Keratinocyte (primary cell): Measurements from ENCODE around the gene VILL. TPM values are rescaled to one million over a fixed set of nuclear protein-coding genes. Genes with fewer than 3 reads are reported as not detected.

ENCODE experiments used
- DNase-seq: peaks from one replicate; pipeline ENCODE4 v3.0.0-alpha.2; 2011; ENCODE audit warnings: low read depth, missing footprints, low spot score
- FAIRE-seq: peaks from 2 replicates; lab custom pipeline; 2011; peaks lifted over from hg19 to GRCh38; lab: Jason Lieb, UNC
- H2AFZ ChIP-seq: 2 replicates; pipeline ENCODE4 v1.6.0; 2012; ENCODE audit warnings: low read length, control low read depth, inconsistent platforms; ENCODE audit not compliant: control insufficient read depth
- H3K27ac ChIP-seq: 2 replicates; pipeline ENCODE4 v1.5.1; 2011; ENCODE audit warnings: low read length; ENCODE audit not compliant: control insufficient read depth, insufficient read depth
- H3K27me3 ChIP-seq: 3 replicates; pipeline ENCODE4 v1.6.0; 2011; ENCODE audit warnings: low read length; ENCODE audit not compliant: control insufficient read depth, insufficient read depth; ENCODE audit errors: extremely low read depth
- H3K36me3 ChIP-seq, 2 experiments: 2 replicates in 1 of 2; 3 replicates in 1 of 2; pipeline ENCODE4 v1.5.1; 2011; ENCODE audit warnings: low read length in 2 of 2, mild to moderate bottlenecking in 1 of 2; ENCODE audit not compliant: control insufficient read depth in 2 of 2, insufficient read depth in 2 of 2; ENCODE audit errors: extremely low read depth in 1 of 2
- H3K4me1 ChIP-seq: 3 replicates; pipeline ENCODE4 v1.5.1; 2011; ENCODE audit warnings: low read length; ENCODE audit not compliant: control insufficient read depth, insufficient read depth; ENCODE audit errors: extremely low read depth
- H3K4me2 ChIP-seq: 3 replicates; pipeline ENCODE4 v1.6.0; 2011; ENCODE audit warnings: low read depth, low read length; ENCODE audit not compliant: control insufficient read depth, insufficient read depth; ENCODE audit errors: extremely low read depth
- H3K4me3 ChIP-seq, 3 experiments: fragments of 200-600 bp in 1 of 3; sonication (generic) in 1 of 3; 2 replicates in 2 of 3; 3 replicates in 1 of 3; pipeline ENCODE4 v1.5.1; 2011 to 2016; ENCODE audit warnings: low read length in 3 of 3, mild to moderate bottlenecking in 3 of 3, control low read depth in 2 of 3, inconsistent platforms in 1 of 3, low read depth in 1 of 3, mixed read lengths in 1 of 3, mixed run types in 1 of 3, moderate library complexity in 1 of 3; ENCODE audit not compliant: control insufficient read depth in 2 of 3, insufficient read depth in 2 of 3; ENCODE audit errors: extremely low read depth in 1 of 3
- H3K79me2 ChIP-seq: 2 replicates; pipeline ENCODE4 v1.6.0; 2012; ENCODE audit warnings: low read length; ENCODE audit not compliant: control insufficient read depth, insufficient read depth
- H3K9ac ChIP-seq: 3 replicates; pipeline ENCODE4 v1.6.0; 2011; ENCODE audit warnings: low read length; ENCODE audit not compliant: control insufficient read depth, insufficient read depth; ENCODE audit errors: extremely low read depth
- H3K9me1 ChIP-seq: 3 replicates; pipeline ENCODE4 v1.6.0; 2011; ENCODE audit warnings: low read length; ENCODE audit not compliant: control insufficient read depth, insufficient read depth; ENCODE audit errors: extremely low read depth
- H3K9me3 ChIP-seq: 2 replicates; pipeline ENCODE4 v1.5.1; 2012; ENCODE audit warnings: low read depth, low read length; ENCODE audit not compliant: control insufficient read depth
- H4K20me1 ChIP-seq: 3 replicates; pipeline ENCODE4 v1.6.0; 2011; ENCODE audit warnings: low read length; ENCODE audit not compliant: control insufficient read depth, insufficient read depth; ENCODE audit errors: extremely low read depth
- CTCF ChIP-seq, 3 experiments: IDR thresholded peaks in 1 of 3; conservative IDR thresholded peaks in 1 of 3; optimal IDR thresholded peaks in 1 of 3; 2 replicates in 2 of 3; 3 replicates in 1 of 3; pipeline versions ENCODE3 to v1.5.1; 2011; ENCODE audit warnings: low read length in 3 of 3, mild to moderate bottlenecking in 3 of 3, moderate library complexity in 2 of 3, control low read depth in 1 of 3, inconsistent platforms in 1 of 3; ENCODE audit not compliant: insufficient read depth in 2 of 3; ENCODE audit errors: extremely low read depth in 1 of 3
- EZH2 ChIP-seq: IDR thresholded peaks from one replicate; pipeline ENCODE4 v1.6.1; 2012; ENCODE audit warnings: inconsistent platforms, mild to moderate bottlenecking, low read length, moderate library complexity
- dilution Hi-C: fragments of 300-500 bp; cut with MboI; formaldehyde crosslinking; loops from one replicate; pipeline ENCODE4 v1.7.0; 2020; ENCODE audit warnings: low sequenced_read_pairs; ENCODE audit not compliant: extremely low pct_ligation_motif_present
- polyA plus RNA-seq, 5 experiments: library from polyadenylated mRNA; depleted of rRNA in 3 of 5; stranded (reverse) in 3 of 5; stranded (forward) in 1 of 5; unstranded in 1 of 5; fragments of >200 nt; gene quantifications; 1 replicate in 1 of 5; 2 replicates in 3 of 5; 3 replicates in 1 of 5; pipeline versions ENCODE4 v1.2.1 to v1.2.3, GENCODE V29; 2011 to 2012; ENCODE audit warnings: missing spikeins in 2 of 5, low read depth in 1 of 5, low replicate concordance in 1 of 5

VILL gene
- polyA plus RNA-seq, 1 donor (not counting 4 experiments of a cell fraction or from before 2014, with no cell fraction given): 2.1 TPM

- peaks cover 6 to 10% of the 10 kb centered on the region in 2 experiments for H3K36me3 ChIP-seq
- DNase-seq (no peak), FAIRE-seq (no peak)
- H3K4me3 ChIP-seq: no peak overlapping the region
- no peak overlapping the region for H2AFZ ChIP-seq
- H3K9me1 ChIP-seq: no peaks in the 10 kb centered on the region
- no peak overlapping the region for H3K4me2 ChIP-seq
- peaks cover under 1% of the 10 kb centered on the region for H3K9me3 ChIP-seq
- no peaks in the 10 kb centered on the region for H3K27me3 ChIP-seq
- TF ChIP-seq EZH2 (no peak), CTCF (optimal IDR thresholded peaks at IDR 0.05 in 1 of 3, IDR thresholded peaks at IDR 0.05 in 1 of 3, conservative IDR thresholded peaks at IDR 0.05 in 1 of 3; ENCODE audit: extremely low read depth in 1 of 3, insufficient read depth in 2 of 3, low read length in 3 of 3) (no peak)
- no peaks in the 10 kb centered on the region for H3K79me2 ChIP-seq
- no peaks in the 10 kb centered on the region for H3K4me1 ChIP-seq
- dilution Hi-C loops: no loop called here
- no peak overlapping the region for H3K27ac ChIP-seq
- H4K20me1 ChIP-seq: no peaks in the 10 kb centered on the region
- no peak overlapping the region for H3K9ac ChIP-seq
Observed at GRCh38 chr3:37957539-37957936, 33.0 kb upstream of the VILL start.

GRCh38 chr3:37961622-37962431, 28.8 kb upstream of the VILL start:
- no peak overlapping the region for H2AFZ ChIP-seq
- H3K27ac ChIP-seq: no peak overlapping the region
- H3K4me3 ChIP-seq: no peak overlapping the region
- no peak overlapping the region for H3K9ac ChIP-seq
- no peak for DNase-seq
- H3K4me2 ChIP-seq: no peak overlapping the region
- dilution Hi-C loops: no loop called here
- FAIRE-seq: no peak
- peaks cover 8 to 11% of the 10 kb centered on the region in 2 experiments for H3K36me3 ChIP-seq
- H4K20me1 ChIP-seq: no peaks in the 10 kb centered on the region
- no peaks in the 10 kb centered on the region for H3K27me3 ChIP-seq
- no peaks in the 10 kb centered on the region for H3K79me2 ChIP-seq
- H3K9me1 ChIP-seq: no peaks in the 10 kb centered on the region
- H3K9me3 ChIP-seq: no peaks in the 10 kb centered on the region
- TF ChIP-seq CTCF (optimal IDR thresholded peaks at IDR 0.05 in 1 of 3, IDR thresholded peaks at IDR 0.05 in 1 of 3, conservative IDR thresholded peaks at IDR 0.05 in 1 of 3; ENCODE audit: extremely low read depth in 1 of 3, insufficient read depth in 2 of 3, low read length in 3 of 3): no peak
- no peak for TF ChIP-seq EZH2
- H3K4me1 ChIP-seq: peaks cover 3% of the 10 kb centered on the region
